GM19035 (cell line): Measurements from ENCODE around the gene SERTAD3.
A peak's percentile ranks its signal among the peaks of the same experiment; 100 is the strongest.

ENCODE experiments used
- ATAC-seq: cut with Tn5 transposase; IDR thresholded peaks from one replicate; pipeline ENCODE4 v1.9.1; 2021; ENCODE audit not compliant: unreplicated experiment

The SERTAD3 gene

DNA sequence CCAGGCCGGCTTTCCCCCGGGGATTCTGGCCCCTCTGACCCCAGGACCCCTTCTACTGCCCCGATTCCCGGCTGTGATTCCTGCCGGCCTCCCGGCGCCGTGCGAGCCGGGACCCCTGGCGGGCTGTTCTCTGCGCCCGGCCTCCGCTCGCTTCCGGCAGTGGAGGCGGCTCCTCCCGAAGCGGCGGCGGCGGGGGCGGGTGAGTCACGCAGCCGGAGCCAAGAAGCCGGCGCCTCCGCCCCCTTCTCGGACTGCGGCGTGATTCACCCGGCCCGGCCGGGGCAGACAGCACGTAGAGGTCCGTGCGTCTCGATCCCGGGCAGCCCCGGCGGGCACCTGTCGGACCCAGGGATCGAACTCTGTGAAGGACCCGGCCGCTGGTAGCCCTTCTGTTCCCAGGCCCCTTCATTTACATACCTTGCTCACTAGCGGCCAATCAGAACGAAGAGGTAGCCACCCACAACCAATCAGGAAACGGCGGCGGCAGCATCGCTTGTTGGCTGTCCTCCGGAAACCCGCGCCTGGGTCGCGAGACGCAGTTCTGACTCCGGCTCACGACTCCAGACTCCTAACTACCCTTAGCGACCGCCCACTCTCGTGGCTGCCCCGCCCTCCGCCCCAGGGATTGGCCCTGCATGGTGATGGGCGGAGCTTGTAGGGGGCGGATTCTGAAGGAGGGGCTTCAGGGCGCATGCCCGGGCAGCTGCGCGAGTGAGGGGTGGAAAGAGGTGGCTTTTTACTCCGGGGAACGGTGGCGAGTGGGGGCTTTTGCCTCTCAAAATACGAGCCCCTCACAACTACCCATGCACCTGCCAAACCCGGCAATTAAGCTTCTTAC, 18.5 kb downstream of the SERTAD3 start, which contains the start of gene SERTAD1:
TSS of gene SERTAD1 (minus strand) at position 543 of the 838 bp plus-strand sequence. CDS start 2,446 bp downstream, outside the sequence.
- ATAC-seq, result peak; percentile 83

DNA sequence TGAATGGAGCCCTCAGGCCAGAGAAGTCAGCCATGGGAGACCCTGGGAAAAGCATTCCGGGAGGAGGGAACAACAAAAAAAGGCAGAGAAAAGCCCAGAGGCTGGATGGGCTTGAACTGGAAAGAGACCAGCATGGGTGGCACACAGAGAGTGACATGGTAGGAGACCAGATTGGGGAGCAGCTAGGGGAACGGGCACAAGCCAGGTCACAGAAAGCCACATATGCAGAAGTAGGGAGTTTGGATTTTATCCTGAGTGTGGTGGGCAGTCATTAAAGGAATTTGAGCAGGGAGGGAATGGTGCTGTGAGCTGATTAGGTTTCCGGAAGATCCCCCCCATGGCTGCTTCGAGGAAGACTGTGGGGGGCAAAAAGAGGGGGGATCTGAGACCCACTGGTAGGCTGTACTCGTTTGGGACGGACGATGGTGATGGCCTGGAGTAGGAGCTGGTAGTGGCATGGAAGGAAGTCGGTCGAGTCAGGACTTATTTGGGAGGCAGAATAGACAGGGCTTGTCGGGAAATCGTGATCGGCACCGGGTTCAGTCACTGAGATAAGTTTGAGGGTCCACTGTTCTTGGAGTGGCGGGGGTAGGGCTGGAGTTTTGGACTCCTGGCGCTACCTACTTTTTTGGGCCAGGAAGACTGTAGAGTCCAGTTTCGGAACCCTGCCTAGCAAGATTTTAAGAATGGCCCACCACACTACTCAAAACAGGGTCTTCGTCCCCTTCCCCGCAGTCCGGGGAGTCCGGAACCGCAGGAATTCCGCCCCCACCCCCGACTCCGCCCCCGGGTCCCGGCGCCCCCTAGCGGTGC, 19.3 kb downstream of the SERTAD3 start:
- no peak for ATAC-seq

DNA sequence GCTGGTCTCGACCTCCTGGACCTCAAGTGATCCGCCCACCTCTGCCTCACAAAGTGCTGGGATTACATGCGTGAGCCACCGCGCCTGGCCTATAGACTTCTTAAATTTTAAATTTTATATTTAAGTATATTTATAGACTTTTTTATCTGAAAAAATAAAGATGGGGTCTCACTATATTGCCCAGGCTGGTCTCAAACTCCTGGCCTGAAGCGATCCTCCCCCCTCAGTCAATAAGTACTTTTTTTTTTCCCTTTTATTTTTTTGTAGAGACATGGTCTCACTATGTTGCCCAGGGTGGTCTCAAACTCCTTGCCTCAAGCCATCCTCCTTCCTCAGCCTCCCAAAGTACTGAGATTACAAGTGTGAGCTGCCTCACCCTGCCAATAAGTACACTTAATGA, 20.2 kb downstream of the SERTAD3 start:
- no peak for ATAC-seq

DNA sequence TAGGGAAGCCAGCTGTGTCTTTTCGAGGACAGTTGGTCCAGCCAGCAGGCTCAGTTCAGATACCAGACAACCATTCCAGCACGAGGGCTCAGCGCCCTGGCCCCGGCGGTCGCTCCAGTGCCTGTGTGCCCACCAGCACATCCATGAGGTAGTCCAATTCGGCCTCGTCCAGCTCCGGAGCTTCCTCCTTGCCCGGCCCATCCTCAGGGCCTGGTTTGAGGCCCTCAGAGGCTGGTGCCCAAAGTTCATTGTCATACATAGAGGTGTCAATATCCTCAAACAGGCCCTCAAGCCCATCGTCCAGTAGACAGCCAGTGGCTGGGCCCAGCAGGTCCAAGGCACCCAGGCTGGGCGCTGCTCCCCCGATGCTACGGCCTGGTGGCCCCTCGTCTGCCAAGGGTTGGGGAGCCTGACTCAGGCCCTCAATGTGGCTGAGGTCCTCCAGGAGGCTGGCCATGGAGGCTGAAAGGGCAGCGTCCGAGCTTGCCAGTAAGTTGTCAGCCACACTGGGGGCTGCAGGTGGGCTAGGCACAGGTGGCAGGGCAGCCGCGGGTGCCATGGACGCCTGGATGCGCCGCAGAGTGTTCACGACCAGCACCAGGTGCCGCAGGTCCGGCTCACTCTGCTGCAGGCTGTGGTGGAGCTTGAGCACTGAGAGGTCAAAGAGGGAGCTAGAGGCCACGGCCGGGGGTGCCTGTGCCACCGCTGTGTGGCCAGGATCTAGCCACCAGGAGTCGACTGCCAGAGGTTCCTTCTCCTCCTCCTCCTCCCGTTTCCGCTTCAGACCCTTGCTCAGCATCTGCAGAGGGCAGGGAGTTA, 21.2 kb downstream of the SERTAD3 start:
- no peak for ATAC-seq

DNA sequence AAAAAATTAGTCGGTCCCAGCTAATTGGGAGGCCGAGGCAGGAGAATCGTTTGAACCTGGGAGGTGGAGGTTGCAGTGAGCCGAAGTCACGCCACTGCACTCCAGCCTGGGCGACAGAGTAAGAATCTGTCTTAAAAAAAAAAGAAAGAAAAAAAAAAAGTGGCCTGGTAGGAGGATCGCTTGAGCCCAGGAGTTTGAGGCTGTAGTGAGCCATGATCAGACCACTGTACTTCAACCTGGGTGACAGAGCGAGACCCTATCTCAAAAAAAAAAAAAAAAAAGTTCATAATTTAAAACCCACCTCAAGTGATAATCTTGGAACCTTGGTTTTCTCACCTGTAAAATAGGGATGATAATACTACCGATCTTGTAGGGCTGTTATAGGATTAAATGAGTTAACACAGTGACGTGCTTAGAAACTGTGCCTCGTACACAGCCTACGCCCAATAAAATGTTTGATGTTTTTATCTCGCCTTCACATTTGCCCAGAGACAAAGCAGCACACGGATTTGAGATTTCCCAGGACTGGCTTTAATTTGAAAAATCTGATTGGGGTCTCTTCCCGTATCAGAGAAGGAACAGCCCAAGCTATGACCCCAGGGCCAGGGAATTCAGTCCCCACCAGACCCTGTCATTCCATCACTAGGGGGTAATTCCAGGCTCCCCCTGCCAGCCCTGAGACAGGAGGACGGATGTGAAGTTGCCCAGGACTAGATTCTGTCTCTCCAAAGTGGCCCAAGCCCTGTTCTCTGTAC, 22.0 kb downstream of the SERTAD3 start:
- ATAC-seq, result no peak

DNA sequence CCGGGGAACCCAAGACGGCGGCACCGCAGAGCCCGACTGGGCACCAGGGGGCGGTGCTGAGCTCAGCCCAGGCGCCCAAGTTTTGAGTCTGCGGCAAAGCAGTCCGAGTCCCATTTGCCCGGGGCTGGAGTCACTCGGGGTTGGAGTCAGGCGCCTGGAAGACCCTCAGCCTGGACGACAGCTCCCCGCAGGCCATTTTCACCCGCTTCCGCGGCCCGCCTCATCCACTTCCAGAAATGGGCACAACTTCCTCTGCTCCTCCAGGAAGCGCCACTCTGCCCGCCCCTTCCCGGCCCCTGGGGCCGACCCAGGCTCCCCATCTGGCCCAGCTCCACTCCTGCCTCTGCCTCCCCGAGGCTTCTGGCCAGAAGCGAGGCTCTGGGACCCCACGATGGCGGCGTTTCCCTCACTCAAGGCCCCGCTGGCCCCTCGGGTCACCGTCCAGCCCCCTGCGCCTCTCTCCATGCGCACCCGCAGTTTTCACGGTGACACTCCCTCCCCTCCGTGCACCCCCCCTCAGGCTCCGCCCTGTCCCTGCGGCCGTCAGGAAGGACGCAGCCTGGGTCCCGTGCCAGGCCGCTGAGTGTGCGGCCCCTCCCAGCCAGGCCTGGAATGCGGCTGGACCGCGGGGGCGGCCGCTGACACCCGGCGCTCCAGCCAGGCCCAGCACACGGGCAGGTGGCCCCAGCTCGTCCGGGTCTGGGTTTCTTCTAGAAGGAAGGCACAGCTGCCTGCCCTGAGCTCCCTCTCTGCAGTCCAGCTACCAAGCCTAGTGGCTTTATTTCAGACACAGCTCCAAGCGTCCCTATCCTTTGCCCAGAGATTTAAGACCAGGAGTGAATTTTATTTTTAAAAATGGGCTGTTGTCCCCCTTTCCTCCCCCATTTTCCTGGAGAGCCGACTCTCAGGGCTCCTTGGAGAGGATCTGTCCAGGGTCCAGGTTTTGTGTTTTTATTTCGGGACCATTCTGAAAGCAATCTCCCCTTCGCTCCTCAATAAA, 23.1 kb downstream of the SERTAD3 start:
- ATAC-seq, result peak; percentile 35

DNA sequence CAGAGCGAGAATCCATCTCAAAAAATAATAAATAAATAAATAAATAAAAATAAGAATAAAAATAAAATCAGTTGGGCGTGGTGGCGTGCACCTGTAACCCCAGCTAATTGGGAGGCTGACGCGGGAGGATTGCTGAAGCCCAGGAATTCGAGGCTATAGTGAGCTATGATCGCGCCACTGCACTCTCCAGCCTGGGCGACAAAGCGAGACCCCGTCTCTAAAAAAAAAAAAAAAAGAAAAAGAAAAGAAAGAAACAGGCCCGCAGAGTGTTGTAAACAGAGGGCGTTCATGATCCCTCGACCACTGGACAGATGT, 23.7 kb downstream of the SERTAD3 start:
- ATAC-seq, result no peak

DNA sequence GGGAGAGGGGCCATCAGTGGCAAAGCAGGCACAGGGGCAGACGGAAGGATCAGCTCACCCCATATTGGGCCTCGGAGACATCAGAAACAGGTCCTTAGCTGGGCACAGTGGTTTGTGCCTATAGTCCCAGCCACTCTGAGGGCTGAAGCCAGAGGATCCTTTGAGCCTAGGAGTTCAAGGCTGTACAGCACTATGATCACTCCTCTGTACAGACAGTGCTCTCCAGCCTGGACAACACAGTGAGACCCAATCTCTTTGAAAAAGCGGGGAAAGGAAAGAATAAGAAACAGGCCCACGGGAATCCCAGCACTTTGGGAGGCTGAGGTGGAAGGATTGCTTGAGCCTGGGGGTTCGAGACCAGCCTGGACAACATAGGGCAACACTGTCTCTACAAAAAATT, 24.4 kb downstream of the SERTAD3 start:
- ATAC-seq, result no peak

DNA sequence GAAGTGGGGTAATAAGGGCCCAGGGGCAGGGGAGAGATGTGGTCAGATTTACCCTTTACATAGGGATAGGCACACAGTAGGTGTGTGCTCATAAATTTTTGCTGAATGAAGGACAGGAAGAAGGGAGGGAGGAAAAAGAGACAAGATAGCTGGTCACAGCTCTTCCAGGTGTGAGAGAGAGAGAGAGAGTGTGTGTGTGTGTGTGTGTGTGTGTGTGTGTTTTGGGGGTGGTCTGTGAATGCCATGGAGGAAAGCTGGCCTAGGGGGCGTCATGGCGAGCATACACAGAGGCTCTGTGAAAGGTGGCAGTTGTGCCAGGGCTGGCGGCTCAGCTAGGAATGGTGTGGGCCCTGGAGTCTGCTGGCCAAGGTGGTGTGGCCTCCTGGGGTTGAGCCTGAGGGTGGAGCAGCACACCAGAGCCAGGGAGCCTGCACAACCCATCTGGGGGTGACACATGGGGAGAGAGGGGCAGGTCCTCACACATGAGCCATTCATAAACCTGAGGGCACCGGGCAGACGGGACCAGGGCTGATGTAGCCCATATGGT, 25.0 kb downstream of the SERTAD3 start:
- ATAC-seq, result no peak

DNA sequence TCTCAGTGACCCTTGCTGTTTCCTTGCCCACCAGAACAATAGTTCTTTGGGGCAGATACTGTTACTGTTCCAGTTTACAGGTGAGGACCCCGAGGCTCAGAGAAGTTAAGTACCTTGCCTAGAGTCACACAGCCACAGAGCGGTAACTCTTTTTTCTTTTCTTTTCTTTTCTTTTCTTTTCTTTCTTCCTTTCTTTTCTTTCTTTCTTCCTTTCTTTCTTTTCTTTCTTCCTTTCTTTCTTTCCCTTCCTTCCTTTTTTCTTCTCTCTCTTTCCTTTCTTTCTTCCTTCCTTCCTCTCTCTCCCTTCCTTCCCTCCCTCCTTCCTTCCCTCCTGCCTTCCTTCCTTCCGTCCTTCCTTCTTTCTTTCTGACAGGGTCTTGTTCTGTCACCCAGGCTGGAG, 26.1 kb downstream of the SERTAD3 start:
- ATAC-seq, result no peak

DNA sequence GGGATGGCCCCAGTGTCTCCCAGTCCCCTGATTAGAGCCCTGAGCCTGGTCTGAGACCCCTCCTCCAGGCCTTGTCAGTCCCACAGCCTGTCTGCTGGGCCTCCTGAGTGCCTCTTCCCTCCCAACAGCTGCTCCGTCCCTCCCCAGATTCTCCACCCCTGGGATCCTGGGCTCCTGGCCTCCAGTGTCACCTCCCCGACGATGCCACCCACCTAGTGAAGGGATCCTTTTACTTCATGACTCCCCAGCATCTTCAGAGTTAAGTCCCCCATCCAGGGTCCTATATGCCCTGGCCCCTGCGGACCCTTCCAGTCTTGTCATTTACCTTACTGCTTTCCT, 26.5 kb downstream of the SERTAD3 start:
- no peak for ATAC-seq

DNA sequence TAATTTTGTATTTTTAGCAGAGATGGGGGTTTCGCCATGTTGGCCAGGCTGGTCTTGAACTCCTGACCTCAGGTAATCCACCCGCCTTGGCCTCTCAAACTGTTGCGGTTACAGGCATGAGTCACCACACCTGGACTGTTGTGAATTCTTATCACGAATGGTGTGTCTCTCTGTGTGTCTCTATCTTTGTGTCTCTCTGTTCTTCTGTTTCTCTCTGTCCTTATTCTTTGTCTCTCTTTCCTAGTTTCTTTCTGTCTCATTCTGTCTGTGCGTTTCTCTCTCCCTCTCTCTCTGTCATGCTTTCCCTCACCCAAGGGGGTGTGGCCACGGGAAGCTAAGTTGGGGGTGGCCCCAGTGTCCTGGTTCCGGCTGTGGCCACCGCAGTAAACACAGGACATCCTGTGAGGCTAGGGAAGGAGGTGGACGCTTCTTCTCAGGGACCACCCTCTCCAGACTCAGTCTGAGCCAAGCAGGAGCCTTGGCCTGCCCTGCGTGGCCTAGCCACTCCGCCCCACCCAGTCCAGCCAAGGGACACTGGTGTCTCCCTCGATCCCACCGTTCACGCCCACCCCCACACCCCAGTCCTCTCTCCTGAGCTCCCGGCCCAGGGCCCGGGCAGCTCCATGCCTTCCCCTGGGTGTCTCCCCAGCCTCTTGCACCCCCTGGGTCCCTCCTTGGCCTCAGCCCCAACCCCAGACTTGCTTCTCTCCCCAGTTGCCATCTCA, 27.1 kb downstream of the SERTAD3 start:
- no peak for ATAC-seq

DNA sequence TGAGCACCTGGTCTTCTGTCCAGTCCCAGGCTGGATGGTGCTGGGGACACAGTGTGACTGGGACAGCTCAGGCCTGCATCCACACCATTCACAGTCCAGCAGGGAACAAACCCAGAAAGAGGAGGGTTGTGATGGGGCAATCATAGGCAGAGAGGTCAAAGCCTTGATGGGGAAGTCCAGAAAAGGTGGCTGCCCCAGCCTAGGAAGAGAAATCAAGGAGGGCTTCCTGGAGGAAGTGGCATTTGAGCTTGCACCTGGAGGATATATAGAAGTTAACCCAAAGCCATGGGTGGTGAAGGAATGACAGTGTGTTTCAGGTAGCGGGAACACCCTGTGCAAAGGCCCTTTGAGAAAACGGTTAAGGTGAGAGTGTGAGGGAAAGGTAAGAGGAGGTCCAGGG, 28.4 kb downstream of the SERTAD3 start:
- no peak for ATAC-seq

DNA sequence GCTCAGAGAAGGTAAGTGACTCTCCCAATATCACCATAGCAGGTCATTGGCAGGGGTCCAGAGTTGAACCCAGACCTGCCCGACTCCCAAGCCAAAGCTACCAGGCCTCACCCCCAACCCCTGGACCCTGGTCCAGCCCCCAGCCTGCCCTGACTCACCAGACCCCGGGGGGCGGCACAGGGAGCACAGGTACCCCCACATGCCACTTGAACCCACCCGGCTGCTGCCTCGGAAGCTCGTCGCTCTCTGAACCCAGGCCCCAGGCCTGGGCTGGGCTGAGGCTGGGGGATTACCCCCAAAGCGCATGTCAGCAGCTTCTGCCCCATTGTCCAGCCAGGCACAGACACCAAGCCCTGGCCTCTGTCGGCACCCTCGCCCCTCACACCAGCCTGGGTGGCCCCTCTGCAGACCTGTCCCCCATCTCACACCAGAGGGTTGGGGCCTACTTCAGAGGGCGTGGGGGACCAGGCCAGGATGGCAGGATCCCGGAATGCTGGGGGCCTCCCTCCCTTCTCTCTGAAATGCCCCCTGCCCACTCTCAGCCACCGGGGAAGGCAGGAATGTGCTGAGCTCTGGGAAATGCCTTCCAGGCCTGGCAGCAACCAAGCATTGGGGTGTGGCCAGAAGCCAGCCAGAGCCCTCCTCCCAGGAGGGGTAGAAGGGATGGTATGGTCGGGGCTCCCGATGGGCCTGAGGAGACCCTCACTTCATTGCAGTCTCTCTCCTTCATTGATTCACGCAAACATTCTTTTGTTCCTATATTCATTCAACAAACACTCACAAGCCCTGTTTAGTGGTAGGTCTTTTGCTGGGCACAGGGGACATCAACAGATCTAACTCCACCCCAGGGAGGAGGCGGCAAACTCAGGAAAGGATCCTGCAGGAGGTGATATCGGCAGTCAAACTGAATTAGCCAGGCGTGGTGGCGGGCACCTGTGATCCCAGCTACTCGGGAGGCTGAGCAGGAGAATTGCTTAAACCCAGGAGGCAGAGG, 29.3 kb downstream of the SERTAD3 start:
- ATAC-seq, result no peak

DNA sequence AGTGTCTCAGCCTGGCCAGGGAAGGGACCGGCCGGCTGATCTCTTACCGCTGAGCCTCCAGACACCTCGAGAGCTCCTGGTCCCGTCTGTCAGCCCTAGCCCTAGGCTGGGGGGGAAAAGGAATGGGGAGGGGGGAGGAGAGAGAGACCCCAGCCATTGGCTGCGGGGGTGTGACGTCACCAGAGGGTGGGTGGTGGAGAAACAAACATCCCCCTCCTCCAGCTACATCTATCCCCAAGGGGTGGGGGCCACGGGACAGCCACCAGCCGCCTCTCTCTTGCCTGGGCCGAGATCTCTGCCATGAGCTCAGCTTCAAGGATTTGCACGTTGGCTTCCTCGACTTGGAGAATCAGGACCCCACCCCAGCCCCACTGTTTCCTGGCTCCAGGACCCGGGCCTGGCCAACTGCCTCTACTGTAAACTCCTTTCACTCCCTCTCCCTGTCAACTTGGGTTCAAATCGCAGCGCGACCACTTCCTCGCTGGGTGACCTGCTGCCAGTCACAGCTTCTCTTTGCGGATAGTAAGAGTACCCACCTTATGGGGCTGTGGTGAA, 30.8 kb downstream of the SERTAD3 start, which contains the start of gene PRX:
TSS of gene PRX (minus strand) at position 88 of the 555 bp plus-strand sequence. CDS start 5,446 bp downstream, outside the sequence.
- no peak for ATAC-seq

DNA sequence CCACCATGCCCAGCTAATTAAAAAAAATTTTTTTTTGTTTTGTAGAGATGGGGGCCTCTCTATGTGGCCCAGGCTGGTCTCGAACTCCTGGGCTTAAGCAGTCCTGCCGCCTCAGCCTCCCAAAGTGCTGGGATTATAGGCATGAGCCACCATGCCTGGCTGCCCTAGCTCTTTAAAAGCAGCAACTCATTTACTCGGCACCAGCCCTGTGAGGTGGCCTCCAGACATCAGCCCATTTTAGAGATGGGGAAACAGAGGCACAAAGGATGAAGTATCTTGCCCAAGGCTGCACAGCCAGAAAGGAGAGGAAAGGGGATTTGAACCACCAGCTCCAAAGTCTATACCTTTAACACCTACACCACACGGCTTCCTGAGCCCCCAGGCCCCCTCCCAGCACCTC, 31.3 kb downstream of the SERTAD3 start:
- ATAC-seq, result no peak

DNA sequence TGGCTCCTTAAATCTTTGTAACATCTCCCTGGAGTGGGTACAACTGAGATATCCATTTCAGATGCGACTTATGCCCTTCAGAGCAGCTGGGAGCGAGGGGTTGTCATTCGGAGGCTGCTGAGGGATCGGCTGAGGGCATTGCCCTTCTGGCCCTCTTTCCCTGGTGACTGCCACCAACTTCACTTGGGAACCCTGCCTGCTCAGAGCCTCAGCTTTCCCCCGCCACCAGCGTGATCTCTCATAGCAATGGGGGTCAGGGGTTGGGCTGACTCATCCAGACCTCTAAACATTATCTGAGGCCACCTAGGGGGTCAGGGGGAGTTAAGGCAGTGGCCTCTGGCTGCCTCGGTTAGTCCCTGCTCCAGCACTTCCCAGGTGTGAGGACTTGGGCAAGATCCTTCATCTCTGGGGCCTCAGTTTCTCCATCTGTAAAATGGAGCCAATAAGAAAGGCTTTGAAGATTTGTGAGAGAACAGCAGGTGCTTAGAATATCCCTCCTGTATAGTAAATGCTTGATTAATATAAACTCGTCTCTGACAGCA, 32.1 kb downstream of the SERTAD3 start:
- ATAC-seq, result no peak
